ENCODE results near the gene PPP1R36.
"Not testable (repeated sequence)": the region's sequence is repeated elsewhere in the genome, so short reads cannot be mapped to it uniquely, and the experiment has no call there.

Gene PPP1R36

DNA sequence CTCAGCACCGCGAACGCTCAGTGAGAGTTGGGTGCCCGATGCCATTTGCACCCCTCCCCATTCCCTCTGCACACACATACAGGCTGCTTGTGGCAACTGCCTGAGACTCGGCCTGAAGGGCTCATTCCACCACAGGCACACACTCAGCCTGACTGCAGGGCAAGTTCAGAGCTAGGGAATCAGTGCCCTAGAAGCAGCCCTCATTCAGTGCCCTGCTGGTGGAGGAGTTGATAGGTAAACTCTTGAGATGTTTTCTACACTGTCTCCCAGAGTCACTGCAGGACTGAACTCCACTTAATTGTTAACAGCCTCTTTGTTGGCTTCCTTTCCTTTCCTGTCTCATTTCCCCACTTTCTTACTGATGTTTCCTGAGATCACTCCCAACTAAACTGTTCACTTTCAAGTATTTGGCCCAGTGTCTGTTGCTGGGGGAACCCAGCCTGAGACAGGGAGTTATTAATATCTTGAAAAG is 16.9 kb downstream of the PPP1R36 start:
- H3K4me3 ChIP-seq (ENCODE audit: low read length) = no peak overlapping the region
- no peak for TF ChIP-seq ZNF274 (IDR thresholded peaks at IDR 0.05; ENCODE audit: low read depth, low read length)

DNA sequence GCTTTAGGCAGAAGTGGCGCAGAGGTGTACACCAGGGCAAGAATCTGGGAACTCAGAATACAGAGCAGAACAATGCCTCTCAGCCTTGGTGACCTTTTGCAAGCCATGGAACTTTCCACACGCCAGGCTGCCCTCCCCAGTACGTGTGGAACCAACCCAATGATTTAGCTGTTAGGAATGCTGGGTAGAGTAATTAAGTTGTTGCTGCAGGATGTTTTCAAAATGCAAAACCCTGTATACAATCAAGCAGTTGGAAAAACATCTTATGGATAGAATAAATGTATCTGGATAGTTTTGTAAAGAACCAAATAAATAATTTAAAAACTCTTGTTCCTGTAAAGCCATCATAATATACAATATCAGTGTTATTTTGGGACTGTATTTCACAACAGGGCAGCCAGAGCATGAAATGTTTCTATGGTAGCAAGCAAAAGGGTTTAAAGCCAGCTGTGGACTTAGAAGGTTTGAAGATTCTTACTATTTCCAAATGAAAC is 19.4 kb downstream of the PPP1R36 start:
- H3K4me3 ChIP-seq (ENCODE audit: low read length) = no peak overlapping the region
- TF ChIP-seq ZNF274 (IDR thresholded peaks at IDR 0.05; ENCODE audit: low read depth, low read length) = no peak

DNA sequence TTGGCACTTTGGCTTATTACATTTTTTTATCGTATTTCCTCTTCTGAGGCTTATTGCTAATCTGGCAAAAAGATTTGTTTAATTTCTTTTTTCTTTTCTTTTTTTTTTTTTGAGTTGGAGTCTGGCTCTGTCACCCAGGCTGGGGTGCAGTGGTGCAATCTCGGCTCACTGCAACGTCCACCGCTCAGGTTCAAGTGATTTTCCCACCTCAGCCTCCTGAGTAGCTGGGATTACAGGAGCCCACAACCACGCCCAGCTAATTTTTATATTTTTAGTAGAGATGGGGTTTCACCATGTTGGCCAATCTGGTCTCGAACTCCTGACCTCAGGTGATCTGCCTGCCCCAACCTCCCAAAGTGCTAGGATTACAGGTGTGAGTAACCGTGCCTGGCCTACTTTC is 19.9 kb downstream of the PPP1R36 start:
- H3K4me3 ChIP-seq (ENCODE audit: low read length) = not testable (repeated sequence)

DNA sequence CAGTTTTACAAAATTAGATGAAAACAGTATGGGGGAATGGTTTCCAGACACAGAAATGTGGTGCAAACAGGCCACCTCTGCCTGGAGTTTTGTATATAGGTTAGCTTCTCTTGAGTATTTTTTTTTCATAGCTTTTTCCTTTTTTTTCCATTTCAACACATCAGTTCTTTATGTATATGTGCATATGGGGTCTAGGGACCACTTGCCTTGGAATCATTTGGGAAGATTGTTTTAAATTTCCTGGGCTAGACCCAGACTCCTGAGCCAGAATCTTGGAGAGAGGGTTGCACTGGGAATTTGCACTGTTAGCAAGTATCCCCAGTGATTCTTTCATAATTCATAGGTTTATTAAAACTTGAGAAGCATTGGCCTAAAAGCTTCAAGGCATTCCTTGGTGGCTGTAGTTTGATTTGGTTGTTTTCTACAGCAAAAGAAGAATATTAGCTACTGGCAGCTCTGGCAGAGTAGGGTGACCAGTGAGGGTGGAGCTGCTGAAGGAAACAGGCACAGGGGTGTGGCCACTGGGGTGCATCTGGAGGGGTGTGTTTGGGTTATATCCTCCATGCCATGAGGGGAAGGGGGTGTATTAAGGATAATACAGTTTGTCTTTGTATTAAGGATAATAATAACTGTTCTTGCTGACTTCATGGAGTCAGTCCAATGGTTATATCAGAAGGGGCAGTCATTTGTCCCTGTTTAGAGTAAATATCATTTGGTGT is 22.8 kb downstream of the PPP1R36 start:
- no peak overlapping the region for H3K4me3 ChIP-seq (ENCODE audit: low read length)

DNA sequence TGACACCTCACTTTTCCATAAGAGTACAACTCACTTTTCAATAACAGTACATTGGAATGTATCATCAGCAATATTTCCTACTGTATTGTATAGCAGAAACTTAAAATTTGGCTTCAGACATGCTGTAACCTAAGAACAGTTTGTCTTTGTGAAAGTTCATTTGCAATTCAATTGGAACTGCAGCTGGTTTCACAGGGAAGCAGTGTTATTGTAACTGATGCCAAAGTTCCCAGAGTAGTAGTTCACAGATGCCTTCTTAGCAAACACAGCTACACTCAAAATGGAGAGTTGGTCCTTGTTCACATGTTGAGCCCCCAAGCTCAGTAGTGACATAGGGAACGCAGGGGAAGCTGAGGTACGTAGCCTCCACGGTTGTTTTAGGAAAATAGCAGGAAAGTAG is 23.3 kb downstream of the PPP1R36 start:
- H3K4me3 ChIP-seq (ENCODE audit: low read length) = no peak overlapping the region
- no peak for TF ChIP-seq ZNF274 (IDR thresholded peaks at IDR 0.05; ENCODE audit: low read depth, low read length)

More for the DNA sequence above, 22.8 kb downstream of the PPP1R36 start:
- TF ChIP-seq ZNF274 (IDR thresholded peaks at IDR 0.05; ENCODE audit: low read depth, low read length) = no peak

DNA sequence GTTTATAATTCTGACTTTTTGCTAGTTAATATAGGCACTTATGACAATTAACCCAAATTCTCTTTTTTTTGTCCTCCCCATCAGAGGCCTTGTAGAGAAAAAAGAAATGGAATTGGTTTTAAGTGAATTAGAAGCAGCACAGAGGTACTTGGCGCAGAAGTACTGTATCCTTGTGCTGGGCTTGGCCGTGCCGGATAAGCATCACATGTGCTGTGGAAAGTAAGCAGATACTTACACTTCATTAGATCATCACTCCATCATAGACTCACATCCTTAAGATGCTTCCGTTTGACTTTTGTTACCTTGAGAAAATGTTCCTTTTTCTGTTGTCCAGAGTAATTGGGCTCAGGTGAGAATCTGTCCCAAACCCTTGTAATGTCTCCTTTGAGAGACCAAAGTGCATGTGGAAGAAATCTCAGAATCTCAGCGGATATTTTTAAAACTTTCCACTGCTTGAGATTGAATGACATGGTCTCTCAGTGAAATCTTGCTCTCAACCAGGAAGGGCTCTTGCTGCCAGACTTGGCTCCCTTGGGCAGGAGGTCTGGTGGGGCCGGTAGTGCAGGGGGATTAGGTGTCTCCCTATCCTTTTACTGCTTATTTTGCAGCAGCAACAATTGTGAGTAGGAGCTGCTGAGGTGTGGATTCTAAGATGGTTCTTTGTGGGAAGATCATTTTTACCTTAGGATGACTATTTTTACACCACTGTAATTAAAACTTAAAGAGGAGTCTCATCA is 24.8 kb downstream of the PPP1R36 start:
- H3K4me3 ChIP-seq (ENCODE audit: low read length) = no peak overlapping the region
- no peak for TF ChIP-seq ZNF274 (IDR thresholded peaks at IDR 0.05; ENCODE audit: low read depth, low read length)

DNA sequence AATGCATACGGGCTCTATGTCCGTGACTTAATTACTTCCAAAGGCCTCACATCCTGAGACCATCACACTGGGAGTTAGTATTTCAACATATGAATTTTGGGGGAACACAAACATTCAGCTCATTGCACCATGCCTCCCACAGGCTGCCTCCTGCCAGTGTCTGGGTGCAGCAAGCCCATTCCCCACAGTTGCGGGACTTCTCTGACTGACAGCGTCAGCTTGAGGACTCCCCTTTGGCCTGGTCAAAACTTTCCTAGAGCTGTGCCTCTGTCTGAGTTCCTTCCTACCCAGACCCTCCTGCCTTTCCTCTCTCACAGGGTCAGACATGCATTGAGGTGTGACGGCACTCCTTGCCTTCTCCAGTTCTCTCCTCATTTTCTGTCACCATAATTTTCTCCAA is 27.4 kb downstream of the PPP1R36 start:
- no peak overlapping the region for H3K4me3 ChIP-seq (ENCODE audit: low read length)
- TF ChIP-seq ZNF274 (IDR thresholded peaks at IDR 0.05; ENCODE audit: low read depth, low read length) = no peak

DNA sequence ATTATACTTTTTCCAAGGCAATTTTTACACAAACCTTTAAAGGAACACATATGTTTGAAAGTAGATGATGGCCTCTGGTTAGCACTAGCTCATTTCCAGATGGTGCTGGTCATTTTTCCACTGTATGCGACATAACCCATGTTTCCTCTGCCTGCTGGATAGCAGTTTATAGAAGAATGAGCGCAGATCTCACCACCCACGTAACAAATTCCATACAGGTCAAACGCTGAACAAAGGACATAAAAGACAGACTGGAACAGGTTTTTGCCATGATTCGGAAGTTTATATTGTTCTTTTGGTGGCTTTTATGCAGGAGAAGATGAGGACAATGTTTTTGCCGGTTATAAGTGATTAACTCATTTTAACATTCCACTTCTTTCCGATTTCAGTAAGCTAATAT is 30.7 kb downstream of the PPP1R36 start:
- TF ChIP-seq ZNF274 (IDR thresholded peaks at IDR 0.05; ENCODE audit: low read depth, low read length) = no peak
- no peak overlapping the region for H3K4me3 ChIP-seq (ENCODE audit: low read length)

DNA sequence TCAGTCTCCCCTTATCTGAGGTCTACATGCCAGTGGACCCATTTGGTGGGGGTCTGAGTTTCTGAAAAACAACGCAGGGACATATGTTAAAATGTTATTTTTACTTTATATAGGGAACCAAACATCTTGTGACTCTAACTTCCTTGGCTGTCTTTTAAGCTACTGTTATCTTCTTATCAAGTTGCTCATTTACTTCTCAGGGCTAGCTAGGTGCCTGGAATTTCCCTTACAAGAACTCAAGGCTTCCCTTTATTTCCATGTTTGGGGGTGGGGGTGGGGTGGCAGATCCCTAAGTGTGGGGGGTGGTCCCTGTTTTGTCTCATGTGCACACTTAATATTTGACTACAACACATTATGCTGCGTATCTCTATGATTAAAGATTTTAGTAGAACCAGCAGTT is 31.6 kb downstream of the PPP1R36 start:
- no peak overlapping the region for H3K4me3 ChIP-seq (ENCODE audit: low read length)
- TF ChIP-seq ZNF274 (IDR thresholded peaks at IDR 0.05; ENCODE audit: low read depth, low read length) = no peak

DNA sequence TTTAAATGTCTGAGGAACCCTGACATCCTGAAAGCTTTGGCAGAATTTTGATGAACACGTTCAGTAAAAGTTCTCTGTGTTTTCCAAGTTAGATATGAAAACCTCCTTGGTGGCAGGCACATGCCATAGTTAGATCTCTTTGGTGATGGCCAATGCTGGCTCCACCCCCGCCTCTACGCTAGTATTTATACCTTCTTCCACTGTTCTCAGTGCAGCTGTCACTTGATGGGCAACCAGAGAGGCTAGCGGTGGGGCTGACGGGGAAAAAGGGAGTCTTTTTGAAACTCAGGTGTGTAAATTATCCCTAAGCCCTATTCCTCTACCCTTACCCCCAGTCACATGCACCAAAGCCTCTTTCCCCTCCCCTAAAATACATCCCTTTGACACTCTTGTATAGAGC is 32.1 kb downstream of the PPP1R36 start:
- no peak overlapping the region for H3K4me3 ChIP-seq (ENCODE audit: low read length)
- no peak for TF ChIP-seq ZNF274 (IDR thresholded peaks at IDR 0.05; ENCODE audit: low read depth, low read length)

DNA sequence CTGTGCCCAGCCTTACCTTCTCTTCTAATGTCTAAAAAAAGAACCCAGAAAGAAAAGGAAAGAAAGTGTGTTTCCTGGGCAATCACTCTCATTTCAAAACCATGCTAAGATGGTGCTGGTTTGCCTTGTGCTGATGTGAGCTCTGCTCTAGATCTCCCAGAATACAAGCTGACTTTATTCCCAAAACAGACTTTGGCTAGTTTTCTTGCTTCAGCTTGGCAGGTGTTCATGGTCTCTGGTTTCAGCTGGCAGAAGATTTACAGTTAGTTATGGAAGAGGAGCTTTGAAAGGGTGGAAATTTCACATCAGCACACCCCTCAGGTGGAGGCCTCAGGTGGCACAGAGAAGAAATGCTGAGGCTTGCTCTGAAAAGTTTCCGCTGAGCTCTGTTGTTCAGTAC is 34.4 kb downstream of the PPP1R36 start:
- H3K4me3 ChIP-seq (ENCODE audit: low read length) = no peak overlapping the region
- no peak for TF ChIP-seq ZNF274 (IDR thresholded peaks at IDR 0.05; ENCODE audit: low read depth, low read length)

DNA sequence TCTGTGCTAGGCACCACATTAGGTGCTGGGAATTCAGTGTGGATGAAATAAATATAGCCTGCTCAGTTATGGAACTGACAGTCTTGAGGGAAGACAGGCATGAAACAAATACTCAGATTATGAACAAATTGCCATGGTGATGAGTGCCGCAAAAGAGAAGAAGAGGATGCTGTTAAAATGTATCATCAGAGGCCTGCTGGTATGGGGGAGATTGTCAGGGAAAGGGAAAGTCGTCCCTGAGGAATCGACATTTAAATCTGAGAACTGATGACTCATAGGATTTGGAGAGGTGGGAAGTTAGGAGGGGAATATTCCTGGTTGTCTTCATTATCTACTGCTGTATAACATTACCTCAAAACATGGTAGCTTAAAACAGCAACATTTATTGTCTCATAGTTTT is 42.0 kb downstream of the PPP1R36 start:
- no peak overlapping the region for H3K4me3 ChIP-seq (ENCODE audit: low read length)
- no peak for TF ChIP-seq ZNF274 (IDR thresholded peaks at IDR 0.05; ENCODE audit: low read depth, low read length)

DNA sequence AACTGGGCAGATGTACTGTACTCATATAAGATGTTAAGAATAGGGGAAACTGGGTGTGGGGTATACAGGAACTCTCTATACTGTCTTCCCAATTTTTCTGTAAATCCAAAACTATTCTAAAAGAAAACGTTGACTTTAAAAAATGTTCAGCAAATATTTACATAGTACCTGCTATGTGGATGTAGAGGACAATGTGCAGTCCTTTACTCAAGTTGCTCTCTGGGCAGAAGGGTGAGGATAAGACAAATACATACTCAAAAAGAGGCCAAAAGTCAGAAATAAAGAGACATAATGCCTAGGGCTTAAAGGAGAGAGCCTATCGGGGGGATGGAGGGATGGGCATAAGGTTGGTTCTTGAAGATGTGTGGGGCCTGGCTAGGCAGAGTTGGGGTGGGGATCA is 44.7 kb downstream of the PPP1R36 start:
- no peak for TF ChIP-seq ZNF274 (IDR thresholded peaks at IDR 0.05; ENCODE audit: low read depth, low read length)
- no peak overlapping the region for H3K4me3 ChIP-seq (ENCODE audit: low read length)

DNA sequence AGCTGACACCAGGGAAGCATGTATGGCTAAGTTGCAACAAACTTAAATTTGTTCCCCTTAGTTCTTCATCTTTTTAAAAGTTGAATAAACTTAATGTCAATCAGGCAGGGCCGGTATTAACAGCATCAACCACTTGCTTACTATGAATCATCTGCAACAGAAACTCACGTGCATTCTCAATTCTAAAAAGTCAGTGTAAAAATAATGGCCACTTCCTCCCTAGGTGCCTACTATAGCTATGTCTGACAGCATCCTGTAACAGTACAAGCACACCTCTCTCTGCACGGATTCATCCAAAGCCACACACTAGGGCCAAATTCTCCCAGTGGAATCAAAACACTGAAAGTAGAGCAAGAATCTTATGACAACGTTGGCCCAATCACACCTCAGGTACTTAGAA is 48.6 kb downstream of the PPP1R36 start:
- TF ChIP-seq ZNF274 (IDR thresholded peaks at IDR 0.05; ENCODE audit: low read depth, low read length) = no peak
- no peak overlapping the region for H3K4me3 ChIP-seq (ENCODE audit: low read length)

DNA sequence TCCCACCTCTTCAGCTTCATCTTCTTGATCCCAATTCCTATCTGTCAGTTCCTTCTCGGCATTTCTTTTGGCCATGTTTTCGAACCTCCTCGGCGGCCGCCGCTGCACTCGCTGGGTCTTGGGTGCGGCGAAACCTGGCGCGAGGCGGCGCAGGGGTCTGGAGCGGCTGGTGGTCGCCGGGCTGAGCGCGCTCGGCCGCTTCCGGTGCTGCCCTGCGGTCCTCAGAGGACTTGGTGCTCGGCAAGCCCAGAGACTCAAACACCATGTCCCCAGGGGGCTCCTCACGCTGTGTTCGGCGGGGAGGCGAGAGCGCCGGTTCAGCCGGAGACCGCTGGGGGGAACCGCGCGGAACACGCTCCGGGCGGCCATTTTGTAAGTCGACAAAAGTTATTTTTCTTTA is 51.8 kb downstream of the PPP1R36 start:
- no peak overlapping the region for H3K4me3 ChIP-seq (ENCODE audit: low read length)
- no peak for TF ChIP-seq ZNF274 (IDR thresholded peaks at IDR 0.05; ENCODE audit: low read depth, low read length)

Measured in GM08714 (cell line).